Measurements from ENCODE around the gene FZR1.
A peak's percentile ranks its signal among the peaks of the same experiment; 100 is the strongest.

The FZR1 gene

DNA sequence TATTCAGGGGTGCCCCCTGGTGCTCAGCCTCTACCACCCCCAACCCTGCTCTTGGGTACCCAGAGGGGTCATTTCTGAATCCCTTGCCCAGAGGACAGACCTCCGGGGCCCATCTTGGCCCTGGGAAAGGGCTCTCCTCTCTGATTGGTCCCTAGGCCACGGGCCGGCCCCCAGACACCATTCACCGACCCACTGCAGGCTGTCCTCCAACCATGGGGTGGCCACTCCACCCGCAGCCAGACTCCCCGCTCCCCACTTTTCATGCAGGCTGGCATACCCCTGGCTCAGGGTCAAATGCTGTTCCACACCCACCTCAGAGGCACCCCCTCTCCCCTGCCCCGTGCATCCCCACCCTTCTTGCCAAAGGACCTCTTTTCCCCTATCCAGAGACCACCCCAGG lies 40.6 kb upstream of the FZR1 start:
- Mint-ChIP-seq H3K9me3 (peaks cover 2% of the 10 kb centered on the region), H3K27me3 (ENCODE audit: low read depth) (peaks cover 23% of the 10 kb centered on the region), H3K4me1 (peaks cover 31% of the 10 kb centered on the region), H3K36me3 (ENCODE audit: low read depth) (peaks cover 19% of the 10 kb centered on the region), H3K4me3 (peak overlapping the region in 2 of 3 experiments; percentile 47 to 60), H3K27ac (peak overlapping the region in 2 of 3 experiments; percentile 87)
- TF ChIP-seq CTCF (IDR thresholded peaks at IDR 0.05; ENCODE audit: unreplicated experiment in 3 of 3): no peak

GRCh38 chr19:3466635-3467034 lies 39.5 kb upstream of the FZR1 start:
- peak overlapping the region in 2 of 3 experiments; percentile 87 for H3K27ac Mint-ChIP-seq
- H3K27me3 Mint-ChIP-seq (ENCODE audit: low read depth): peaks cover 23% of the 10 kb centered on the region
- H3K4me1 Mint-ChIP-seq: peaks cover 34% of the 10 kb centered on the region
- no peak overlapping the region for H3K4me3 Mint-ChIP-seq
- H3K36me3 Mint-ChIP-seq (ENCODE audit: low read depth): peaks cover 19% of the 10 kb centered on the region
- TF ChIP-seq CTCF (IDR thresholded peaks at IDR 0.05; ENCODE audit: unreplicated experiment in 3 of 3): no peak
- H3K9me3 Mint-ChIP-seq: peaks cover 2% of the 10 kb centered on the region

DNA sequence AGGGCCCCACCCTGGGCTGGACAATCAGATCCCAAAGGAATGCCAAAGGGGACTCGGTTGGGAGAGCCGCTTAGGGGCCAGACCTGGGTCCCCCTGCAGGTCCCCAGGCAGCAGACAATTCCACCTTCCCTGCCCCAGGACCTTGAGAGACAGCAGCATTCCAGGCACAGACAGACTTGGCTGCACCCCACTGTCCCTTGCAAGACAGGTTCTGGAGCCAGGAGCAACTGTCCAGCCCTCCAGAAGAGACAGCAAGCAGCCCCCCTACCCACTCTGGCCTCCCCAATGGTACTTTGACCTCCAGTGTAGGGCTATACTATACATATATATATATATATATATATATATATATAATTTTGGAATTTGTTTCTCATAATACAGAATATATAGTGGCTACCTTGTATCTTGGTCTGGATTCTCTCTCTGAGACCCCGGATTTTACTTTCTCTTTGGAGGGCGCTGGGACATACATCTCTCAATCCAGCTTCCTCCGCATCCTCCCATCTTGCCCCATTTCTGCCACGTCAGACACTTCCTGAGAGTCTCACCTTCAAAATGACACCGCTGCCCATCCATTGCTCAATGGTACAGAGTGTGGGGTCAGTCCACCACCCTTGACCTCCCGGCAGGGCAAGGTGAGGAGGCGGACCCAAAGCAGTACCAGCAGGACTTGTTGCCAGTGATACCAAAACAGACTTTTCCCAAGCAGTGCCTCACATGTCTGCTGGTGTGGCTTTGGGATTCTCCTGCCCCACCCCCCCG lies 38.5 kb upstream of the FZR1 start:
- Mint-ChIP-seq H3K27me3 (ENCODE audit: low read depth) (peaks cover 20% of the 10 kb centered on the region), H3K36me3 (ENCODE audit: low read depth) (peaks cover 17% of the 10 kb centered on the region), H3K4me1 (peaks cover 31% of the 10 kb centered on the region), H3K27ac (no peak overlapping the region), H3K4me3 (no peak overlapping the region), H3K9me3 (peaks cover 2% of the 10 kb centered on the region)
- no peak for TF ChIP-seq CTCF (IDR thresholded peaks at IDR 0.05; ENCODE audit: unreplicated experiment in 3 of 3)

DNA sequence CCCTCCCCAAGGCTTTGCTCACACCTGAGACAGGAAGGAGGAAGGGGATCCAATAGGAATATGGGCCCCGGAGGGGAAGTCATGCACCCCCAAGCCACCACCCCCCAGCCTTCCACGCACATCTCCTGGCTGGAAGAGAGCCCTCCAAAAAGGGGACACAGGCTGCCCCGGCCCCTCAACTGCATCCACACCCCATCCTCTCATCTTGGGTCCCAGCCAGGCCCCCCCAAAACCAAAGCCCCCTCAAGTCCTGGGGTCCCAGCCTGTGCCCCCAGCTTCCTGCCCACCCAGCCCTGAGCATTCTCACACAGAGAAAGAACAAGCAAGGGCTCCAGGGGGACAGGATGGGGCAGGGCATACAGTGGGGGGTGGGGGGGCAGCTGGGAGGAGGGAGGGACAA lies 37.9 kb upstream of the FZR1 start:
- Mint-ChIP-seq H3K27ac (peak overlapping the region in 1 of 3 experiments; percentile 51), H3K4me1 (peaks cover 27% of the 10 kb centered on the region), H3K27me3 (ENCODE audit: low read depth) (peaks cover 16% of the 10 kb centered on the region), H3K9me3 (peaks cover 2% of the 10 kb centered on the region), H3K4me3 (no peak overlapping the region), H3K36me3 (ENCODE audit: low read depth) (peaks cover 14% of the 10 kb centered on the region)
- TF ChIP-seq CTCF (IDR thresholded peaks at IDR 0.05; ENCODE audit: unreplicated experiment in 3 of 3): no peak

DNA sequence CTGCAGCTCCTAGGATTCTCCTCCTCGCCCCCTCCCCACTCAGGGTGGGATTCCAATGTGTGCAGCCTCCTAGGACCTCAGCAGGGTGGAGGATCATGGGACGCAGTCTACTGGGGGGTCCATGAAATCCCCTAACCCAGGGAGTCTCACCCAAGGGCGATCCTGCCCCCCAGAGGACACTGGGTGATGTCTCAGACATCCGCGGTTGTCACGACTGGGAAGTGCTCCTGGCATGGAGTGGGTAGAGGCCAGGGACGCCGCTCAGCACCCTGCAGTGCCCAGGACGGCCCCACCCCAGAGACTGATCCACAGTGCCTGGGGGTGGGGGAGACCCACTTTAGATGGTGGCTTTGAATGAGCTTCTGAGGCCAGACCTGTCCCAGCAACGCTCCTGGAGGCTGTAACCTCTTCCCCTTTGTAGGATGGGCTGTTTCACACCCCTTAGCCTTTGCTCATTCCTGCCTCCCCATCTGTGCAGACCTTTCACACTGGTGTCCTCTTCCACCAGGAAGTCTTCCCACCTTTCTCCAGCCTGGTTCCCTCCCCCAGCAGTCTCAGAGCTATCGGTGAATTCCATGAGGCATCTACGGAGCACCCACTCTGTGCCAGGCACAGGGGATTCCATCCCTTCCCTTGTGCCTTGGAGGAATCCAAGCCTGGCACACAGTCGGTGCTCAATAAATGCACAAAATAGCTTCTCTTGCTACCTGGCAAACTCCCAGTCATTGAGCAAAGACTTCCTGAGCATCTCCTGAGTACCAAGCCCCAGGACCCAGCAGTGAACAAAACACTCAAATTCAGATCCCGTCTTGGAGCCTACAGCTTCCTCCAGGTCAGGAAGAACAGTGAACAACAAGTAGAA lies 36.2 kb upstream of the FZR1 start:
- H3K27ac Mint-ChIP-seq: no peak overlapping the region
- H3K9me3 Mint-ChIP-seq: peaks cover 2% of the 10 kb centered on the region
- H3K4me3 Mint-ChIP-seq: no peak overlapping the region
- H3K4me1 Mint-ChIP-seq: peaks cover 27% of the 10 kb centered on the region
- H3K27me3 Mint-ChIP-seq (ENCODE audit: low read depth): peaks cover 21% of the 10 kb centered on the region
- TF ChIP-seq CTCF (IDR thresholded peaks at IDR 0.05; ENCODE audit: unreplicated experiment in 3 of 3): no peak
- H3K36me3 Mint-ChIP-seq (ENCODE audit: low read depth): peaks cover 14% of the 10 kb centered on the region
